ENCODE results near the gene SPATA31D4.

GRCh38 chr9:81971727-81972126 lies 43.5 kb downstream of the SPATA31D4 start:
- TF ChIP-seq CTCF (IDR thresholded peaks at IDR 0.05) (no peak), POLR2A (IDR thresholded peaks at IDR 0.05) (no peak), POLR2AphosphoS5 (IDR thresholded peaks at IDR 0.05) (no peak)
